CD4-positive, alpha-beta T cell treated with Interleukin-4 for 4 hours (primary cell): Measurements from ENCODE around the gene FBXO8.
"Not testable (repeated sequence)": the region's sequence is repeated elsewhere in the genome, so short reads cannot be mapped to it uniquely, and the experiment has no call there.

ENCODE experiments used
- DNase-seq: peaks from one replicate; pipeline ENCODE4 v3.0.0-alpha.2; 2020

FBXO8 gene

DNA sequence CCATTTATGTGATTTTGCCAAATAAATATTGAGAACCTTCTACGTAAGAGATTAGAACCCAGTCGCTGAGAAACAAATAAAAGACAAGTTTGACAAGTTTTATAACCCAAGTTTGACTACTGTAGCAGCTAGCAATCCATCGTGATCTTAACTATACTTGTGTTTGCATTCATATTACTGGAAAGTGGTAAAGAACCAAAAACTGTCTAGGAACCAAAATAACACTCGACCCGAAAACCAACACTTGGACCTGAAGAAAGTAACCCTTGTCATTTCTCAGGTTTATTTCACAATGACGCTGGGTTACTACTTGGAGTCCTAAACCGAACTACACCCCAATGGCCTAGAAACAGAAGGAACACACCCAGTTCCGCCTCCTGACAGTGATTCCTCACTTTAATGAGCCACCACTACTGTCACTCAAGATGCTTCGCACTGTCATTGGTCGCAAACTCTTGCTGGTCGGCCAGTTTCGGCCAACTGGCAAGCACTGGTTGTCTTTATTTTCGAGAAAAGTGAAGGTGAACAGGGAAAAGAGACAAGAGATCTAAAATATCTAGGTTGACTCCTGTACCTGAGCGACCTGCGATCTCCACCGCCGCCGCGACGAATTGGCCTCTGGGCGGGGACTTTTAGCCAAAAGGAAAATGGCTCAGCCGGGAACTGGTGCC lies 496 bp downstream of the FBXO8 start:
- DNase-seq: peak; percentile 92

DNA sequence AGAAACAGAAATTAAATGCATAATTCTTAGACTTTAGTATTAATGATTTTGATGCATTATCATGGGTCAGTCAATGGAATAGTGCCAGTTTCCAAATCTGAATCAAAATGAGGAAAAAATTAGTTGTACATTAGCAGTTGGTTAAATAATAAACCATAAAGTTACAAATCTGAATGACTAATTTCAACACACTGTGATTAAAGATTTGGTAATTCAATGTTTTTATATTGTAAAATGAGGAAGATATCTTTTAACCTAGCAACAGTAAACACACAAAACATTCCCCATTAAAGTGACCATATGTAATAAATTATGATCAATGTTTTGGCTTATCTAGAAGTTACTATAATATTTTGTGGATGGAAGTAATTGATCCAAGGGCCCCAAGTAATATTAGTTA lies 1.6 kb downstream of the FBXO8 start:
- no peak for DNase-seq

DNA sequence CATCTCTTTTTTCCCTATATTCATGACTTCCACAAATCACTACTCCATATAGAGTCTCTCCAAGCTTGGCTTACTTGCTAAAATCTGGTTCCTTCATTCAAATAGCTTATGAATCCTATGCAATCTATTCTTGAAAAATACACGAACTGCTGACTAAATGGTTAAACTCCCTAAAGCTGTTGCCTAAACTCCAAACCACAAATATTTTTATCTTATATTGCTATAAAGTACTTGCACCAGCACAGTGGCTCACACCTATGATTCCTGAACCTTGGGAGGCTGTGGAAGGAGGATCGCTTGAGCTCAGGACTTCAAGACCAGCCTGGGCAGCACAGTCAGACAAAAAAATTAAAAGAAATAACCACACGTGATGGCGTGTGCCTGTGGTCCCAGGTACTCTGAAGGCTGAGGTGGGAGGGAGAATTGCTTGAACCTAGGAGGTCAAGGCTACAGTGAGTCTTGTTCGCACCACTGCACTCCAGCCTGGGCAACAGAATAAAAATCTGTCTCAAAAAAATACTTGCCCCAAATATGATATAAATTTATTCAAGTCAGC lies 2.2 kb downstream of the FBXO8 start:
- DNase-seq: no peak

DNA sequence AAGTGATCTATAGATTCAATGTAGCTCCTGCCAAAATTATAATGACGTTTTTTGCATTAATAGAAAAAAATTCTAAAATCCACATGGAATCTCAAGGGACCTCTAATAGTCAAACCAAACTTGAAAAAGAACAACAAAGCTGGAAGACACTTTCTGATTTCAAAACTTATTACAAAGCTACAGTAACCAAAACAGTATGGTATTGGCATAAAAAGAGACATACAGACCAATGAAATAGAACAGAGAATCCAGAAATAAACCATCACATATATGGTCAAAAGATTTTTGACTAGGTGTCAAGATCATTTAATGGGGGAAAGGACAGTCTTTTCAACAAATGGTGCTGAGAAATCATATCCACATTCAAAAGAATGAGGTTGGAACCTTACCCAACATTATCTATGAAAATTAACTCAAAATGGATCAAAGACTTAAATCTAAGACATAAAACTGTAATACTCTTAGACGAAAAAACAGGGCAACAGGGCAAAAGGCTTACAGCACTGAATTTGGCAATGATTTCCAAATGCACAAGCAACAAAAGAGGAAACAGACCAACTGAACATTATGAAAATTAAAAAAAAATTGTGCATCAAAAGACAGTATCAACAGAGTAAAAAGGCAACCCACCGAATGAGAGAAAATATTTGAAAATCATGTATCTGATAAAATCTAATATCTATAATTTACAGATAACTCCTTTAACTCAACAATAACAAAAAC lies 3.9 kb downstream of the FBXO8 start:
- DNase-seq: no peak

DNA sequence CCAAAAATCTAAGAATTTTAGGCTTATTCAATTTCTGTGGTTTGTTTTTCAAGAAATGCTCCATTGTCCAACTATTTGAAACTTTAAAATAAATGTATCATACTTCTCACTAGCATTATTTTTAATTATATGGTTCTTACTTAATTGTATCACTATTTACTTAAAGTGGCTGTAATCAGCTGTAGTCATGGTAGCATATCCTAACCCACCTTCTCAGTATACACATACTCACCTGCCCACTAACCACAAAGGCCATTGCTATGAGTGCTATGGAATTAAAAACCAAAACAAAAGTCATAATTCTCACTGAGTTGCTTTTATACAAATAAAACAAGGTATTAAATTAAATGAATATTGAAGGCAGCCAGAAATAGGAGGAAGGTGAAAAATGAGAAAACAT lies 5.0 kb downstream of the FBXO8 start:
- DNase-seq: peak; percentile 23

DNA sequence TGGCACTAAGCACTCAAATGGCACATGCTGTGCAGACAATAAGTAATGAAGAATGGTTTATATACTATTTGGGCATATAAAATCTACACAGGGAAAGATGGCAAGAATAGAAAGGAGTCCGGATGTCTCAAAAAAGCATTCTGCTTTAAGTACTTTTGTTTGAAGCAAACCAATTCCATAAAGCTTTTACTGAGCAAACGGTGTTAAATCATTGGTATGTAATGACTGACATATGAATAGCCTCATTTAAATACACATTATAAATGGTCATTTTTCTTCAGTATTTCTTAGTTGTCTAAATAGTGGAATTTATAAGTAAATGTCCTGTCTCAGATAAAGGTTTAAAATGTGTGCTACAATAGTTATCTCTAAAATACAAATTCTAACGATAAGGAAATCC lies 6.0 kb downstream of the FBXO8 start:
- no peak for DNase-seq

DNA sequence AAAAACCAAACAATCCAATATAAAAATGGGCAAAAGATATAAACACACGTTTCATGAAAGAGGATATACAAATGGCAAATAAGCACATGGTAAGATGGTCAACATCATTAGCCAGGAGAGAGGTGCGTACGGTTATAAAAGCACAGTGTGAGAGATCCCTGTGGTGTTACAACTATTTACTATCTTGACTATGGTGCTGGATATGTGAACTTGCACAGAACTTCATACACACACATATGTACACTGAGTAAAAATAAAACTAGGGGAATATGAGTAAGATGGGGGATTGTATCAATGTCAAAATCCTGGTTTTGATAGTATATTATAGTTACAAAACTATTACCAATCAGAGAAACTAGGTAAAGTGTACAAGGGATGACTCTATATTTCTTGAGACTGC lies 8.4 kb downstream of the FBXO8 start:
- DNase-seq: no peak

DNA sequence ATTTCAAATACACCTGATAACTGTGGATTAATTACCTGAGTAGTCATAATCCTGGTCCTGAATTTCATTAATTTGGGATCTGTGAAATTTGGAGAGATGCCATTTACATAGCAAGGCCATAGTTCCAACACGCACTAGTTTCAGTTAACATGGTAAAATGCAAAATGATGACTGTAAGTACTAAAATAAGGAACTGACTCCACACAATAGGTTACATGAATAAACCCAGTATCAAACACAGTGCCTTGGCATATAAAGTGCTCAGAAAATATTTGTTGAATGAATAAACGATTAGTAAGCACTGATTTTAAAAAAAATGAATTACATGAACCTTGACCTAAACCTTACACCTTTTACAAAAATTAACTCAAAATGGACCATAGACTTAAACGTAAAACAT lies 9.0 kb downstream of the FBXO8 start:
- no peak for DNase-seq

DNA sequence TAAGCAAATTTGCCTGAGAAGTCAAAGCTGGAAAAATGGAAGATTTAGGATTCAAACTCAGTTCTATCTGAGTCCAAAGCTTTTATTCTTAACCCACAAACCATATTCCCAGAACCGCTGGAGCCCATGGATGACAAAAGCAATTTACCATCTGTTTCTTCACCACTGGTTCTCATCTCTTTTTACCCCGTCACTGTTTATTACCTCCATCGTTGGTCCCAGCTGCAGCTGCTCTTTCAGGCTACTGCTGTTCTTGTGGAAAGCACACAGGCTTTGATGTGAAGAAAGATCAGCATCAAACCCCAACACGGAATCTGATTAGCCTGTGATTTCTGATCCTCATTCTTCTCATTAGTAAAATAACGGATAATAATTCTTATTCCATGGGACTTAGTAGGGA lies 9.5 kb downstream of the FBXO8 start:
- DNase-seq: no peak

DNA sequence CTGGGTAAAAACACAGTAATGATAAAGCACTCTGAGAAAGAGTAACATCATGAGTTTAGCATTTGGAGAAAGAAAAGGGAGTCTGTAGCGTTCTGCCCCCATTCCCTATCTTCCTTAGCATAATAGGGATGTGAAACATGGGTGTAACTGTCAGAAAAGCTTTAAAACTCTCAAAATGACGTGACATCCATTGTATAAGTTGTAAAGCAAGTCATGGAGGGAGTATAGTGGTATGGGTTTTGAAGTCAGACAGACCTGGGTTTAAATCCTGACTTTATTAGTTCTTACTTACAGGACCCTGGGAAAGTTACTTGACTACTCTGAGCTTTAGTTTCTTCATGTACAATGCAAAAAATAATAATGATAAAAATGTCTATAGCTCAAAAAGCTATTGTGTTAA lies 17.1 kb downstream of the FBXO8 start:
- DNase-seq: no peak

DNA sequence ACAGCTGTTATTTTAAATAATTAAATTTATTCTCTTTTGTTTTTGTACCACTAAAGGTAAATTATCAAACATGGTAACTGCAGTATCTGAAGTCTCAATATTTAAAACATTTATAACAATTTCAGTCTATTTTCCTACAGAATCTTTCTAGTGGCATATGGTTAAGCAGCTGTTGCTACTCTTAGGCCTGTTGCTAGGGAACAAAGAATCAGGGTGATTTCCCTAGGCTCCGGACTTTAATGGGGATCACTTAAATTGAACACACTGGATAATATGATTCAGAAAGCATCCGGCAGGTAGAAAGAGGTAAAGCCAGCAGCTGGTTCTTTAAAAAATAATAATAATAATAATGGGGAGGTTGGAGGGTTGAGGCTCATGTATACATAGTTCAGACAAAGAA lies 17.6 kb downstream of the FBXO8 start:
- DNase-seq: no peak

DNA sequence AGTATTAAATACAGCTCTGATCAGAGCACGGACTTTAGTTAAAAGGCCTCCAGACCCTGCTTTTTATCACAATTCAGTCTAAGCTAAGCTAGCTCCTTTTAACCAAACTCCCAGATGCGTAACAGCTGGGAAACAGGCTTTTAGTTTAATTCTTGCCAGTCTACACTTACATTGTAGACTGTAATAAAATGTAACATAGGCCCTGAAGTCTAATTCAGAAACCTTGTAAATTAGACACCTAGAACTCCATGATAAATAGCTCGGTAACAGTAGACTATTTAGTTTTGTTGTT lies 20.1 kb downstream of the FBXO8 start:
- DNase-seq: no peak

DNA sequence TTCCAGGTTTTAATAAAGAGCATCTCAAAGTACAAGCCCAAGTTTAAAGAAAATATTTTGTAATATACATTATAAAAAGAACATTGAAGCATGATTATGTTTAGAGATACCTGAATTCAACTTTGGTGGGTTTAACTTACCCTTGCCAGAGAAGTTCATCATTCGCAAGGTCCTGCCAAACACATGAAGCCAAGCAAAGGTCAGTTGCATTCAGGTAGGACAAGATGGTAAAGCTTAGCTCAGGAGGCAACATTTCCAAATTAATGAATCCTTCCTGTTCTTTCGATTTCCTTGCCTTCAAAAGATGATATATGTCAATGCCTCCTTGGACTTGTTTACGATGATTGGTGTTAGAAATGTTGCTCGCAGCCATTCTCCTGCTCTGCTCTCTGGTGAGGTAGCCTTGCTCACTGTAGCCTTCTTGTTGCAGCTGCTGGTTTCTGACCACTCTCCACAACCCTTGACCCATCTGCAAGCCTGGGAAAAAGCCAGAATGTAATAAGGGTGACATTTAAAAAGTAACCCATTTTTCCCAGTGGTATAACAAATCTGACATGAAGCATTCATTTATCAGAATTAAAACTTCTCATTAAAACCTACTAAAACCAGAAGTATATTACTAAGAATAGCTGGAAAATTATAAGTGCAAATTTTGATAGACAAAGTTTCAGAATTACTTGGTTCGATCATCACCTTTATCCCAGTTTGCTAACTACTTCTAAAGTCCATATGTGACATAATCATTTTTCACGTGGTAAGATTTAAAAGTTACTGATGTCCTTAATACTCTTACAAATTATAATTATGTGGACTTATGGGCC lies 20.6 kb downstream of the FBXO8 start:
- DNase-seq: no peak

DNA sequence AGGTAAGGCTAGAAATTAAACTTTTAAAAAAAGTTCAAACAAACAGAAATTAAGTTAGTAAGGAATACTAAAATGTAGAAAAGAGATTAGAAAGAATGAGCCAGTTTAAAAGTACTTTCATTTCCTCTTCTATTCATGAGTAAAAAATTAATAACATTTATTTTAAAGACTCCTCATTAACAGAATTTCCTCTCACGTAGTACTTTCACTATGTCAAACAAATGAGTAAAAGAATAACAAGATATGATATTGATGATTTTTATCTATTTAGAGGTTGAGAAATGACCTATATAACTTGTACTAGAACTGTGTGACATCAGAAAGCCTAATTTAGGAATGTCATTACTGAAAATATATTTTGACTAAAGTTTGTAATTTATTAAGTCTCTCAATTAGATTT lies 22.0 kb downstream of the FBXO8 start:
- DNase-seq: not testable (repeated sequence)

DNA sequence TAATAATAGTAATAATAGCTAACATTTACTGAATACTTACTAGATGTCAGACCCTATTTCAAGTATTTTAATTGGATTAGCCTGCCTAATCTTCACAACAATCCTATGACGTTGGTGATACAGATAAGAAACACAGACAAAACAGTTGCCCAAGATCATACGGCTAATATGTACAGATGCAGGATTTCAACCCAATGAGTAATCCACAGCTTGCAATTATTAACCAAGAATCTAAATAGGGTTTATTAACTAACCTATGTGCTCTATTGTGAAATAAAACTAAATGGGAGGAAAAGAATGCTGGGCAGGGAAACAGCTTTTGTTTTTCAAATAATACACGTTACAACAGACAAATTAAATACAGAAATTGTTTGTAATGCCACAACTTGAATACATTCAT lies 23.4 kb downstream of the FBXO8 start:
- no peak for DNase-seq

DNA sequence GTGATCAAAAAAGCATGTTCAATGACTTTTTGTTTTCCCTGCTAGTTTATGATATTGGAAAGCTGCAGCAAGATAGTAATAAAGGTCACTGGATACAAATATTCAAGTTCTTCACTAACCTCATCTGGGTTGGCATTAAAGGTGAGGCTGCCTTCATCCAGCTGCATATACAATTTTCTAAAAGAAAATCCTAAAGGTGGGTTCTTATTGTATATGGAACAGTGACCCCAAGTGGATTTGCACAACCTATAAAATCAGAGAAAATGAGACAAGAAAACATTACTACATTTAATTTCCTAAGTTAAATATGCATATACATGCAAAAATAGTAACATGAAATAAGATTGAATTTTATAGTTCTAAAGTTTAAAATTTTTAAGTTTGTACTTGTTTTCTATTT lies 23.9 kb downstream of the FBXO8 start:
- DNase-seq: no peak

DNA sequence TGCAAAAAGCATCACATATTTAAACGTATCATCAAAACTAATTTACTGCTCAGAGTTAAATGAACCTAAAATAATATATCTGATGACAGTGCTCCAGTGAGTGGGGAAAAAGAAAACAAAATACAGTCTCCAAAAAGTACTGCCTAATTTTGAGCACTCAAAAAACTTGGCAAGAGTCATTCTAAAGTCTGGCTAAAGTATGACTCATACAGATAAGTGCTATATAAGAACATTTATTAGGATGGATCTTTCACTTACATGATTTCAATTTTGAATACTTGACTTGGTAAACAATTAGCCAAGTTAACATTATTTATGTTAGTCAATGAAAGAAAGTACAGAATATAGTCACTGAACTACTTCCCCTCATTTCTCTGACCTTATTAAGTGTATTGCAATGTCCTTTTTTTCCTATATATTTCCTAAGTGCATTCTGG lies 27.2 kb downstream of the FBXO8 start:
- DNase-seq: no peak

DNA sequence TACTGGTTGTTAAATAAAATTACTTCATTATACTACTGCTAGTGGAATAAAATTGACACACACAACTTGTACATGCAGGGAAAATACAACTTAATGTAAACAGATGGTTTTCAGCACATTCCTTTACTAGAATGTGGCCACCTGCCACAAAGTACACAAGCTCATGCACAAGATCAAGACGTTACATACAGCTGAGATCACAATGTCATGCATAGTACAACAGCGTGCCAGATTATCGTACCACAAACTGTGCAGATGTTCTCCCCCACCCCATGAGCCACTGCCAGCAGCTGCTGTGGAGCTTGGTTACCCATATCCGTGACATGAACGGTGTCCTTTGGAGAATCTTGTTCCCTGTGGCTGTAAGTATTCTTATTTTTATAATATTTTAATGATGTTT lies 27.7 kb downstream of the FBXO8 start:
- DNase-seq: no peak

DNA sequence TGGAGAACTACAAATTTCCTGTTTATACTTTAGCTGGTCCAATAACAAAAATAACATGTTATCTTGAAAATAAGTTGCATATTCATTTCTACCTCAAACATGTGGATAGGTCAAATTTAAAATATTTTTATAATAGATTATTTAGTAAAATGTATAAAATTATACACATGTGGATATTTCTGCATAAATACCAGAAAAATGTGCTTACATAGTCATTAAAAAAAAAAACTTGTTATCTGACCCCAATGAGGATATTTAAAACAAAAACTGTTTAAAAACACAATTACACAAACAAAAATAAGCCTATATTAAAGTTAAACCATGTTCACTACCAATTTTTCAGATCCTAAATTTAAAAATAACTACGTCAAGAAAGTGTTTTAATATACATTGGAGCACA lies 28.1 kb downstream of the FBXO8 start:
- no peak for DNase-seq

DNA sequence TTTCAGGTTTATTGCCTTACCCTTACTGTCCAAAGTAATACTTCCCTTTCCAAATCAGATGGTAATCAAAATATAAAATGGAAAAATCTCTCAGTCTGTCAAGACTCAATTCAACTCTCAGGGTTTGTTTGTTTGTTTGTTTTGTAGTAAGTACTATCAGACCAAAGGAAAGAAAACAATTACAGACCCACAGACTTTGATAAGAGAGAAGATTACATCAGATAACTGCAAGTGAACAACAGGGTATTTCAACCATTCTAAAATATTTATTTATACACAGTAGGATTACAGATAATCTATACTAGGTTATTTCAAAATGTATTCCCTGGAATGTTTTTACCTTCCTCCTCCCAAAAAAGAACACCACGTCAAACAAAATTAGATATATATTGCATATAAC lies 28.9 kb downstream of the FBXO8 start:
- no peak for DNase-seq

DNA sequence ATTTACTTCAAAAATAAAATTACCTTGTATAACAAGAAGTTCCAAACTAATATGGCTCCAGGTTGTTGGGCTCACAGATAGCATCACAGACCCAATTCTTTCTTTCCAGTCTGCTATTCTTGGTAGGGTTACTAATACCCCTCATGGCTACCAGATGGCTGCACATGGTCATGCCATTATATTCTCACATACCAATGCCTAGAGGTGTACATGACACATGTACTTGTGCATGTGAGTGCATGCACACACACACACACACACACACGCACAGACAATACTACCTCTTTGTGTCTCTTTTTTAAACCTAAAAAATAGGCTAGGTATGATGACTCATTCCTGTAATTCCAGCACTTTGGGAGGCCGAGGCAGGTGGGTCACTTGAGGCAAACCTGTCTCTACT lies 31.1 kb downstream of the FBXO8 start:
- no peak for DNase-seq

DNA sequence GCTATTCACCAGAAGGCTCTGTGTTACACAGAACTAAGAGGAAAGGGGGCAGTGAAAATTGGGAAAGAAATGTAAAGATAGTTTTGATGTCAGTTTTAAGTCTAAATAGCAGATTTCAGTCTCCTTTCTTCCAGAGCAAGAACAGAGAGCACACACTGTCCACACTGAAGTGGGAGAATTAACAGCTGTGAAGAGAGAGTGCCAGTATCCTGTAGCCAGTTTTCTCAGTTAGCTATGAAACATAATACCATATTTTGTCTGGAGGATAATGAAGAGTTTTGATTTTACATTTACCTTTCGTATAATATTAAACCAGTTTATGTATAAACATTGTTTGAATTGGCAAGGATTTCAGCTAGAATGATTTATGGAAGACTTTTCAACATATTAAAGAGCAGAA lies 35.1 kb downstream of the FBXO8 start:
- no peak for DNase-seq

DNA sequence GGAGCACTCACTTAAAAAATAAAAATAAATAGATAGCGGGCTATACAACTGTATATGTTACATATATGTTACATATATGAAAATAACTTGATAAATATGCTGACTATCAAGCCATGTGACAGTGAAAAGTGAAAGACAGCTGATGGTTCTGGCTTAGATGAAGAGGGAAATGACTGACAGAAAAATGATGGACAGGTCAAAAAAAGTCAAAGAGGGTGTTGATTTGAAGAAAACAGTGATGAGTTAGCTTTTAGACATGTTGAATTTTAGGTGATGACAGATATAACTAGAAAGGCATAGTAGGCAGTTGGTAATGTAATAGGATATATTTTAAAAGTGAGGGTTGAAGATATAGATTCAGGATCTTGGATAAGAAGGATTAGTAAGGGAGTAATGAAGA lies 37.8 kb downstream of the FBXO8 start:
- DNase-seq: no peak

DNA sequence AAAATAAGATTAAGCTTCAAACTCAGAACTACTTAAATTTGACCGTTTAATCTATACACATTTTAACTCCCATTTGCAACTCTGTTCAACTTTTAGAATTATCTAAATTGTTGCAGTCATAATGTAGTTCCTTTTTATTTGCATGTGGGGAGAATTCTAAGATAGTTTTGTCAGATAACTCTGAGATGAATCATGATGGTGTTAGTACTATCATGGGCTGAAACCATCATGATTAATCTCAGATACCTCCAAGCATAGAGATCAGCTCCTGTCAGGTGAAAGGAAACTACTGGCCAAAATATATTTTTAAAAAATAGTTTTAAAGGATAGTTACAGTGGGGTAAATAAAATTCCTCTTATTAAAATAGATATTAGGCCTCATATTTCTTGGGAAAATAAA lies 39.0 kb downstream of the FBXO8 start:
- no peak for DNase-seq
